SK-N-SH treated with all-trans-retinoic acid at 6 μM for 48 hours (cell line): Measurements from ENCODE around the gene SYNGAP1.

ENCODE experiments used
- ATAC-seq: fragments of 200-7000 bp; cut with Tn5 transposase; 3 replicates; pipeline ENCODE4 v1.9.1; 2020; ENCODE audit warnings: mild to moderate bottlenecking, moderate library complexity
- ARNTL ChIP-seq: fragments of 450-650 bp; formaldehyde crosslinking; IDR thresholded peaks from 2 replicates; pipeline ENCODE4 v1.5.0; 2020; ENCODE audit warnings: low read depth, mild to moderate bottlenecking, moderate library complexity, borderline replicate concordance
- CREB5 ChIP-seq: fragments of 250-450 bp; sonication (Bioruptor Pico); IDR thresholded peaks from 2 replicates; pipeline ENCODE4 v1.5.1; 2020; ENCODE audit warnings: low read depth, mild to moderate bottlenecking, moderate library complexity
- CSDC2 ChIP-seq: fragments of 250-450 bp; sonication (Bioruptor Pico); IDR thresholded peaks from 2 replicates; pipeline ENCODE4 v1.5.0; 2020; ENCODE audit warnings: mild to moderate bottlenecking, moderate library complexity
- CSRNP3 ChIP-seq: fragments of 250-450 bp; sonication (Bioruptor Pico); IDR thresholded peaks from 2 replicates; pipeline ENCODE4 v1.5.1; 2021; ENCODE audit warnings: mild to moderate bottlenecking, moderate library complexity
- ESRRG ChIP-seq: fragments of 250-450 bp; sonication (Bioruptor Pico); IDR thresholded peaks from 2 replicates; pipeline ENCODE4 v1.6.1; 2021; ENCODE audit warnings: mild to moderate bottlenecking
- OSR1 ChIP-seq: fragments of 250-450 bp; sonication (Bioruptor Pico); IDR thresholded peaks from 2 replicates; pipeline ENCODE4 v1.8.0; 2022; ENCODE audit warnings: moderate library complexity, mild to moderate bottlenecking, inconsistent platforms
- PATZ1 ChIP-seq: fragments of 250-450 bp; sonication (Bioruptor Pico); IDR thresholded peaks from 2 replicates; pipeline ENCODE4 v1.8.0; 2020; ENCODE audit warnings: mild to moderate bottlenecking, moderate library complexity, borderline replicate concordance
- POU6F1 ChIP-seq: fragments of 250-450 bp; sonication (Bioruptor Pico); IDR thresholded peaks from 2 replicates; pipeline ENCODE4 v1.8.0; 2021; ENCODE audit warnings: low read depth, mild to moderate bottlenecking, moderate library complexity, borderline replicate concordance
- PPARA ChIP-seq: fragments of 250-450 bp; sonication (Bioruptor Pico); IDR thresholded peaks from 2 replicates; pipeline ENCODE4 v1.5.0; 2020; ENCODE audit warnings: mild to moderate bottlenecking, borderline replicate concordance
- RARB ChIP-seq: fragments of 250-450 bp; sonication (Bioruptor Pico); IDR thresholded peaks from 2 replicates; pipeline ENCODE4 v1.8.0; 2021; ENCODE audit warnings: mild to moderate bottlenecking, moderate library complexity
- SNAI2 ChIP-seq: fragments of 250-450 bp; sonication (Bioruptor Pico); IDR thresholded peaks from 2 replicates; pipeline ENCODE4 v1.5.0; 2020; ENCODE audit warnings: mild to moderate bottlenecking, moderate library complexity
- TOX ChIP-seq: fragments of 250-450 bp; sonication (Bioruptor Pico); IDR thresholded peaks from 2 replicates; pipeline ENCODE4 v1.8.0; 2021; ENCODE audit warnings: mild to moderate bottlenecking, moderate library complexity, borderline replicate concordance
- TSHZ2 ChIP-seq: fragments of 250-450 bp; sonication (Bioruptor Pico); IDR thresholded peaks from 2 replicates; pipeline ENCODE4 v1.5.0; 2020; ENCODE audit warnings: mild to moderate bottlenecking, moderate library complexity
- ZFP3 ChIP-seq: fragments of 250-450 bp; sonication (Bioruptor Pico); IDR thresholded peaks from 2 replicates; pipeline ENCODE4 v1.5.0; 2020; ENCODE audit warnings: mild to moderate bottlenecking, moderate library complexity
- ZFP30 ChIP-seq: fragments of 450-650 bp; formaldehyde crosslinking; IDR thresholded peaks from 2 replicates; pipeline ENCODE4 v1.5.0; 2022; ENCODE audit warnings: mild to moderate bottlenecking, moderate library complexity
- ZNF565 ChIP-seq: fragments of 450-650 bp; formaldehyde crosslinking; conservative IDR thresholded peaks from 2 replicates; pipeline ENCODE4 v1.5.0; 2020; ENCODE audit warnings: low read depth, mild to moderate bottlenecking, moderate library complexity
- ZNF8 ChIP-seq: fragments of 450-650 bp; formaldehyde crosslinking; IDR thresholded peaks from 2 replicates; pipeline ENCODE4 v1.5.0; 2020; ENCODE audit warnings: mild to moderate bottlenecking, moderate library complexity

Gene SYNGAP1

DNA sequence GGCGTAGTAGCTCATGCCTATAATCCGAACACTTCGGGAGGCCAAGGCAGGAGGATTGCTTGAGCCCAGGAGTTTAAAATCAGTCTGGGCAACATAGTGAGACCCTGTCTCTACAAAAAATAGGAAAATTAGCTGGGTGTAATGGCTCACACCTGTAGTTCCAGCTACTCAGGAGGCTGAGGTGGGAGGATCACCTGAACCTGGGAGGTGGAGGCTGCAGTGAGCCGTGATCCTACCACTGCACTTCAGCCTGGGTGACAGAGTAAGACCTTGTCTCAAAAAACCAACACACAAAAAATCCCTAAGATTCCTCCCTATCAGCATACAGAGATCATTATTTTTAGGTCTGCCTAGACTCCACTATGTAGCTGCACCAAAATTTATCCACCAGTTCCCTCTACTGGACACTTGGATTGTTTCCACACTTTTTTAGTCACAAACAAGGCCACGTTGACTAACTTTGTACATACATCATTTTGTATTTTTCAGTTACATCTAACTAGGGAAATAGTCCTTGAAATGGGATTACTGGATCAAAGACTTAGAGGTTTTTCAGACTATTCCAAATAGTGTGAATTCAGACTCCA is 12.6 kb upstream of the SYNGAP1 start:
- TF ChIP-seq PATZ1 (CRISPR knock-in tag) (no peak), CSDC2 (CRISPR knock-in tag) (no peak), ARNTL (CRISPR knock-in tag) (no peak), ZFP30 (CRISPR knock-in tag) (no peak), PPARA (CRISPR knock-in tag) (0 out of 2 replicates have a peak, but pooled peaks have one; percentile 21), RARB (CRISPR knock-in tag) (no peak), CSRNP3 (no peak), CREB5 (CRISPR knock-in tag) (no peak)
- no peak for ATAC-seq

DNA sequence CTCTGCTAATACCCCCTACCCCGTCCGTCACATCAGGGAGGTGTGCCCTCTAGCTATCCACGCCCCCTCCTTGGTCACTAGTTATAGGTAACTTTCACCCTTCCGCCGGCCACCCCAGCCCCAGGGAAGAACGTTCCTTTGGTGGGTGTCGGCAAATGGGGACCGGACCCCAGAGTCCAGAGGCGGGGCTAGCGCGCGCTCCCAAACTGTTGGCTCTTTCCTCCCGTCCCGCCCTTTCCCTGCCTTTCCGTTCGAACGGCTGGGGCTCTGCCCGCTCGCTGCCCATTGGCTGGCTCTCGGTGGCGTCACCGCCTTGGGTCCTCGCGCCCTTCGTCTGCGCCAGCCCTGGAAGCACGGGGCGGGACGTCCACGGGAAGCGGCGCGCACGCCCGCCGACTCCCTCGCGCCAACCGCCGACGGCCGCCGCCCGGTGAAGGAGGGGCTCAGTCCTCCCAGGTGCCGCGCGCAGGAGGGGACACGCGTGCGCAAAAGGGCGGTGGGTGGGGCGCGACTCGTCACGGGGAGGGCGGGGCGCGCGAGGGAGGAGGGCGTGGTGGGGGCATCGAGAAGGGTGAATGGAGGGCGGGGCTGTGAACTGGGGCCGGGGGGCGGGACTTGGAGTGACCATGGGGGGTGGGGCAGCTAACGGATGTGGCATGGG is 9.7 kb upstream of the SYNGAP1 start:
- ATAC-seq = peak; percentile 95
- TF ChIP-seq ZFP3 (CRISPR knock-in tag) (no peak), OSR1 (CRISPR knock-in tag) (no peak)

GRCh38 chr6:33410711-33411631 is 8.9 kb upstream of the SYNGAP1 start, which contains the start of gene PHF1:
Gene PHF1, plus strand, starts transcription at chr6:33411014. Its CDS starts 1,250 bp downstream, at chr6:33412264.
- ATAC-seq = peak; percentile 41
- no peak for TF ChIP-seq CSDC2 (CRISPR knock-in tag)
- TF ChIP-seq ARNTL (CRISPR knock-in tag) = no peak
- TF ChIP-seq CSRNP3 = no peak
- TF ChIP-seq TSHZ2 (CRISPR knock-in tag) = no peak
- TF ChIP-seq ZFP30 (CRISPR knock-in tag) = no peak
- no peak for TF ChIP-seq ZNF8 (CRISPR knock-in tag)
- no peak for TF ChIP-seq POU6F1 (CRISPR knock-in tag)
- no peak for TF ChIP-seq SNAI2 (CRISPR knock-in tag)
- no peak for TF ChIP-seq TOX (CRISPR knock-in tag)
- no peak for TF ChIP-seq PPARA (CRISPR knock-in tag)
- TF ChIP-seq ZNF565 (CRISPR knock-in tag) = no peak
- TF ChIP-seq PATZ1 (CRISPR knock-in tag) = no peak
- TF ChIP-seq ESRRG = no peak
- TF ChIP-seq RARB (CRISPR knock-in tag) = no peak
